ENCODE measurements around the gene UTS2R.

DNA sequence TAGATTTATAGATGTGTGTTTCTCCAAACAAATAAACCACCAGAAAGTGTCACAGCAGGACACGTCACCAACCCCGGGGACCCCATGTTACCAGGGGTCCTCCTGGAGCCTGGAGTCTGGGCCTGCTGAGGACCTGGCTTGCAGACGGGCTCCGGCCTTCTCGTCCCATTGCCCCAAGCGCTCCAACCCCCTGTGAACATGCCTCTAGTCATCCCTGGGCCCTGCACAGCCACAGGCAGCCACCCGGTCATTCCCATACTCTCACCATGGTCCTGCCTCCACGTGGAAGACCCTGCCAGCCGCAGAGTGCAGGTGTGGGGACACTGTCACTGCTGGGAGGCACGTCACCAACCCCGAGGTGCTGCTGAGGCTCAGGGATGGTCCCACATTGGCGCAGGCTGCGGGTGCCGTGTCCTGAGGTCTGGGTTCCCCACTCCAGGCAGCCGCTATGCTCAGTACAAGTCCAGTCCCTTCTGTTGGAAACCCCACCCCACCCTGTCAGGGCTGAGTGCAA lies 42.5 kb upstream of the UTS2R start:
- TF ChIP-seq, protein P1, sequence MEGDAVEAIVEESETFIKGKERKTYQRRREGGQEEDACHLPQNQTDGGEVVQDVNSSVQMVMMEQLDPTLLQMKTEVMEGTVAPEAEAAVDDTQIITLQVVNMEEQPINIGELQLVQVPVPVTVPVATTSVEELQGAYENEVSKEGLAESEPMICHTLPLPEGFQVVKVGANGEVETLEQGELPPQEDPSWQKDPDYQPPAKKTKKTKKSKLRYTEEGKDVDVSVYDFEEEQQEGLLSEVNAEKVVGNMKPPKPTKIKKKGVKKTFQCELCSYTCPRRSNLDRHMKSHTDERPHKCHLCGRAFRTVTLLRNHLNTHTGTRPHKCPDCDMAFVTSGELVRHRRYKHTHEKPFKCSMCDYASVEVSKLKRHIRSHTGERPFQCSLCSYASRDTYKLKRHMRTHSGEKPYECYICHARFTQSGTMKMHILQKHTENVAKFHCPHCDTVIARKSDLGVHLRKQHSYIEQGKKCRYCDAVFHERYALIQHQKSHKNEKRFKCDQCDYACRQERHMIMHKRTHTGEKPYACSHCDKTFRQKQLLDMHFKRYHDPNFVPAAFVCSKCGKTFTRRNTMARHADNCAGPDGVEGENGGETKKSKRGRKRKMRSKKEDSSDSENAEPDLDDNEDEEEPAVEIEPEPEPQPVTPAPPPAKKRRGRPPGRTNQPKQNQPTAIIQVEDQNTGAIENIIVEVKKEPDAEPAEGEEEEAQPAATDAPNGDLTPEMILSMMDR (optimal IDR thresholded peaks at IDR 0.05 in 1 of 3, IDR thresholded peaks at IDR 0.05 in 1 of 3, conservative IDR thresholded peaks at IDR 0.05 in 1 of 3; ENCODE audit: extremely low read depth in 1 of 3, insufficient read depth in 2 of 3, low read length in 3 of 3) = no peak
- no peak for TF ChIP-seq EZH2 (IDR thresholded peaks at IDR 0.05; ENCODE audit: low read length)
